ENCODE results near the gene ETV6.

DNA sequence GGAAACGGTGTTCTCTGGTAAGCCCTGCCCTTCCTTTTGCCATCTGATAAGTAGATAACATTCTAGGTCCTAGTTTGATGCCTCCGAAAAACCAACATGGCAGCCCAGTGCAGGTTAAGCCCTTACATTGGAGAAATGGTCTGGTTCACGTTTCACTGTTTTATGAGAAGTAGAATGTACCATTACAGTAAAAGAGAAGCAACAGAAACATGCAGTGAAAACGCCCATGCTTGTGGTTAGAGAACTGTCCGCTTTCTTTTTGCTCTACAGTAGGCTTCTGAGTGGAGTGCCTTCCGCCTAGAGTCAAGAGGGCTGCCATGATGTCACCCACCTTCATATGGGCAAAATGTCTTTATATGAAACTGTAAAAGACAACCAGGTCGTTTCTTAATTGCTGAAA is 230.9 kb downstream of the ETV6 start:
- TF ChIP-seq, protein P1, sequence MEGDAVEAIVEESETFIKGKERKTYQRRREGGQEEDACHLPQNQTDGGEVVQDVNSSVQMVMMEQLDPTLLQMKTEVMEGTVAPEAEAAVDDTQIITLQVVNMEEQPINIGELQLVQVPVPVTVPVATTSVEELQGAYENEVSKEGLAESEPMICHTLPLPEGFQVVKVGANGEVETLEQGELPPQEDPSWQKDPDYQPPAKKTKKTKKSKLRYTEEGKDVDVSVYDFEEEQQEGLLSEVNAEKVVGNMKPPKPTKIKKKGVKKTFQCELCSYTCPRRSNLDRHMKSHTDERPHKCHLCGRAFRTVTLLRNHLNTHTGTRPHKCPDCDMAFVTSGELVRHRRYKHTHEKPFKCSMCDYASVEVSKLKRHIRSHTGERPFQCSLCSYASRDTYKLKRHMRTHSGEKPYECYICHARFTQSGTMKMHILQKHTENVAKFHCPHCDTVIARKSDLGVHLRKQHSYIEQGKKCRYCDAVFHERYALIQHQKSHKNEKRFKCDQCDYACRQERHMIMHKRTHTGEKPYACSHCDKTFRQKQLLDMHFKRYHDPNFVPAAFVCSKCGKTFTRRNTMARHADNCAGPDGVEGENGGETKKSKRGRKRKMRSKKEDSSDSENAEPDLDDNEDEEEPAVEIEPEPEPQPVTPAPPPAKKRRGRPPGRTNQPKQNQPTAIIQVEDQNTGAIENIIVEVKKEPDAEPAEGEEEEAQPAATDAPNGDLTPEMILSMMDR (IDR thresholded peaks at IDR 0.05) = no peak
- no peak for TF ChIP-seq POLR2A (IDR thresholded peaks at IDR 0.05)

Measured in right lobe of liver (tissue), 4 donors.